SIG-M5 treated with dmso at 0.1 percent for 504 hours (cell line): ENCODE results near the gene CYP26B1.

Experiments used
- DNase-seq: peaks from one replicate; lab custom pipeline; 2025; ENCODE audit not compliant: unreplicated experiment; lab: John Stamatoyannopoulos, UW

The CYP26B1 gene

GRCh38 chr2:72155151-72155550, 7.5 kb upstream of the CYP26B1 start:
- no peak for DNase-seq

GRCh38 chr2:72154386-72154975, 6.8 kb upstream of the CYP26B1 start:
- DNase-seq: no peak

- no peak for DNase-seq
Observed at GRCh38 chr2:72153924-72154323, 6.3 kb upstream of the CYP26B1 start.

GRCh38 chr2:72153026-72153791, 5.5 kb upstream of the CYP26B1 start:
- no peak for DNase-seq

- DNase-seq: no peak
Observed at GRCh38 chr2:72150861-72151356, 3.2 kb upstream of the CYP26B1 start.

GRCh38 chr2:72150157-72150860, 2.6 kb upstream of the CYP26B1 start:
- peak; percentile 85 for DNase-seq

- DNase-seq: no peak
Observed at GRCh38 chr2:72149556-72150156, 2.0 kb upstream of the CYP26B1 start.

- DNase-seq: no peak
Observed at GRCh38 chr2:72148837-72149555, 1.3 kb upstream of the CYP26B1 start.

GRCh38 chr2:72148003-72148836, 558 bp upstream of the CYP26B1 start:
- DNase-seq: no peak

GRCh38 chr2:72146347-72147302, 1.0 kb downstream of the CYP26B1 start:
- DNase-seq: no peak

- DNase-seq: no peak
Observed at GRCh38 chr2:72145658-72146329, 1.9 kb downstream of the CYP26B1 start.

GRCh38 chr2:72145289-72145657, 2.4 kb downstream of the CYP26B1 start:
- no peak for DNase-seq

- no peak for DNase-seq
Observed at GRCh38 chr2:72144632-72145288, 2.9 kb downstream of the CYP26B1 start.

GRCh38 chr2:72144274-72144631, 3.4 kb downstream of the CYP26B1 start:
- no peak for DNase-seq

GRCh38 chr2:72143441-72144273, 4.0 kb downstream of the CYP26B1 start:
- DNase-seq: no peak

- peak; percentile 19 for DNase-seq
Observed at GRCh38 chr2:72142570-72143440, 4.9 kb downstream of the CYP26B1 start.
